COLO668 (cell line): ENCODE results near the gene DYNLL1.
"Not testable (repeated sequence)": the region's sequence is repeated elsewhere in the genome, so short reads cannot be mapped to it uniquely, and the experiment has no call there.

Experiments used
- DNase-seq: peaks from one replicate; lab custom pipeline; 2025; ENCODE audit not compliant: unreplicated experiment; lab: John Stamatoyannopoulos, UW

DYNLL1 gene

GRCh38 chr12:120495731-120496412 lies at the start of gene DYNLL1:
DYNLL1 (plus strand) TSS chr12:120496113; CDS start chr12:120496422, 309 bp downstream.
- peak; percentile 97 for DNase-seq

GRCh38 chr12:120446844-120447178 lies 49.1 kb upstream of the DYNLL1 start:
- not testable (repeated sequence) for DNase-seq

- DNase-seq, result no peak
Measured at GRCh38 chr12:120447992-120448391, 47.9 kb upstream of the DYNLL1 start.

DNA sequence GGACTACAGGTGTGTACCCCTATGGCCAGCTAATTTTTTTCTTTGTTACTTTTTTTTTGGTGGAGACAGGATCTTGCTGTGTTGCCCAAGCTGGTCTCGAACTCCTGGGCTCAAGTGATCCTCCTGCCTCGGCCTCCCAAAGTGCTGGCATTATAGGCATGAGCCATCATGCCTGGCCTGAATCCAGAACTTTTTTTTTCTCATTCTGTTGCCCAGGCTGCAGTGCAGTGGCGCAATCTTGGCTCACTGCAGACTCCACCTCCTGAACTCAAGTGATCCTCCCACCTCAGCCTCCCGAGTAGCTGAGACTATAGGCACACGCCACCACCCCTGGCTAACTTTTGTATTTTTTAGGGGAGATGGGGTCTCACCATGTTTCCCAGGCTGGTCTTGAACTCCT lies 43.4 kb upstream of the DYNLL1 start:
- not testable (repeated sequence) for DNase-seq

GRCh38 chr12:120453060-120453750 lies 42.7 kb upstream of the DYNLL1 start:
- no peak for DNase-seq

GRCh38 chr12:120453977-120454376 lies 41.9 kb upstream of the DYNLL1 start:
- DNase-seq, result peak; percentile 14

- no peak for DNase-seq
Measured at GRCh38 chr12:120455302-120455701, 40.6 kb upstream of the DYNLL1 start.

GRCh38 chr12:120457133-120457532 lies 38.8 kb upstream of the DYNLL1 start:
- DNase-seq, result no peak

DNA sequence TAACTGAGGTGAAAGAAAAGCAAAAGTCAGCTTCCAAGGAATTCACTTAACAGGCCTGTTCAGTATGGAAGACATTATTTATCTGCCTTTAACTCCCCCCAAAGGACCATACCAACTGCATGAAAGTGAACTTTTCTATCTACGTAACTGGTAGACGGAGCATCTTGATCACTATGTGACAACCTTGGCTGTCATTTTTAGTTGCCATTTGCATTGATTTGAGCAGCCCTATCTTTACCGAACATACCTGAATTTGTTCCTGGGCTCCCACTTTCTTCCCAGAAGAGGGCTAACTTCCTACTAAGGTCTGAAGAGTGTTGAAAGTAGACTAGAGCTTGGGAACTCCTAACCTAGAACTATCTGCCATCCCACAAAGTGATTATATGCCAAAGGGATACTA lies 35.8 kb upstream of the DYNLL1 start:
- no peak for DNase-seq

GRCh38 chr12:120462099-120462640 lies 33.7 kb upstream of the DYNLL1 start:
- DNase-seq, result no peak

DNA sequence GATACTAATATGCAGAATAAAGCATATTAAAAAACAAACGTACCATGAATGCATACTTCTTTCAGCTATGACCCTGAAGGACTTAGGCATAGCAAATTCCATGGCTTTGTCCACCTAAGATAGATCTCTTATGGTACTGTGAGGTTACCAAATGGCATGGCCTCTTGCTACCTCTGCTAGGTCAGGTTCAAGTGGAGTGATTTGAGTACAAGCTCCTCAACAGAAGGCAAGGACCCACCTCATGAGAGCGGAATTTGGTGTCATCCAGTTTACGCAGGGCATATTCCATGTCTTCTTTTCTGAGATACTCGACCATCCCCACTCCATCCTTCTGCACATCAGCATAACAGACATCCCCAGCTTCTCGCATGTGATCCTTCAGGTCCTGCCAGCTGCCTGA lies 32.2 kb upstream of the DYNLL1 start:
- no peak for DNase-seq

- DNase-seq, result no peak
Measured at GRCh38 chr12:120465756-120466155, 30.2 kb upstream of the DYNLL1 start.

- peak; percentile 43 for DNase-seq
Measured at GRCh38 chr12:120466560-120467315, 29.2 kb upstream of the DYNLL1 start.

DNA sequence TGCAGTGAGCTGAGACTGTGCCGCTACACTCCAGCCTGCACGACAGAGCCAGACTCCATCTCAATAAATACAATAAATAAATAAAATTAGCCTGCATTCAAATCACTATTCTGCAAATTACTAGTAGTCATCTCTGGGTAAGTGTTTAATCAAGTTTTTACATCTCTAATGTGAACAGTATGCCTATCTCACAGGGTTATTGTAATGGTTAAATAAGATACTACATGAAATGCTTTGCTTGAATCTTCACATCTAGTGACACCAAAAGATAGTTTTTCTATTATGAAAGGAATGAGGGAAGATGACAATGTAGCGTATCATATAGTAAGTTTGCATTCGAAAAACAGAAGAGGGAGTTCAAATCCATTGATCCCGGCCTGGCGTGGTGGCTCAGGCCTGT lies 28.5 kb upstream of the DYNLL1 start:
- DNase-seq, result no peak

DNA sequence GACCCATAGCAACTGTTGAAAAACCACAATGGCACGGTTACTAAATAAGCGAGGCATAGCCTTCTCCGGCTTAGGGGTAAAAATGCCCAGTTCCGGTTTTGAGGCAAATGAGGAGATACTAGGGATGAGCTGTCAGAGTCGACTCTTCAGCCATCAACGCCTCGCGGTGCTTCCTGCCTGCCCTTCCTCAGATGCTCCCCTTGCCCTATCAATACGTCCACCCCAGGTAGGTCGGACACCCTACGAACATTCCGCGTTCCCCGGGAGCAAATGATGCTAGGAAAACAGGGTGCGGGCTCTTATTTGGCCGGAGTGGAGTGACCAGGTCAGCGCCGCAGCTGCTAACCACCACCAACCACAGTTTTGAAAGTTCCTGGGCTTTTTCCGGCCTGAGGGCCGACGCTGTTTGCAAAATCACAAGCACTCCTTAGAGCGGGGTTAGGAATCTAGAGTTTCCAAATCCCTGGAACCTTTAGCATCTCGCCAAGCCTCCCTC lies 27.5 kb upstream of the DYNLL1 start:
- peak; percentile 54 for DNase-seq

- DNase-seq, result peak; percentile 54
Measured at GRCh38 chr12:120468821-120469449, 27.0 kb upstream of the DYNLL1 start.

- peak; percentile 98 for DNase-seq
Measured at GRCh38 chr12:120469450-120470149, 26.3 kb upstream of the DYNLL1 start, which contains the start of gene SRSF9. SRSF9 (minus strand) TSS chr12:120469748; CDS start chr12:120469609, 139 bp downstream.

- DNase-seq, result peak; percentile 36
Measured at GRCh38 chr12:120470150-120470784, 25.6 kb upstream of the DYNLL1 start.

DNA sequence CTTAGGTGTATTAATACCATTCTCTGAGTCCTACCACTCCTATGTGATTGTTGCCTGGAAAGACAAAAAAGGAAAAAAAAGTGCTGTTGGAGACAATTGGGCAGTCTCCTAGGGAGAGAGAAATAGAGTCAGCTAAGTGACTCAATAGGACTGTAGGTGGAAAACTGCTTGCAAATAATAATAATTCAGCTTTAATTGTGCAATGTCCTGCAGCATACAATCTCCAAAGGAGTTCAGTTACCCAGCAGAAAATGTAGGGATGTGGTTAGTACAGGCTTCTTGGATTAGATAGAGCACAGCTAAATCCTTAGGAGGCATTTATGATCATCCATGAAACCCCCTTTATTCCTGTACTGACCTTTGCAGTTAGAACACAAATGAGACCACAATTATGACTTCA lies 23.4 kb upstream of the DYNLL1 start:
- no peak for DNase-seq
